ENCODE measurements around the gene UBA6.

The UBA6 gene

DNA sequence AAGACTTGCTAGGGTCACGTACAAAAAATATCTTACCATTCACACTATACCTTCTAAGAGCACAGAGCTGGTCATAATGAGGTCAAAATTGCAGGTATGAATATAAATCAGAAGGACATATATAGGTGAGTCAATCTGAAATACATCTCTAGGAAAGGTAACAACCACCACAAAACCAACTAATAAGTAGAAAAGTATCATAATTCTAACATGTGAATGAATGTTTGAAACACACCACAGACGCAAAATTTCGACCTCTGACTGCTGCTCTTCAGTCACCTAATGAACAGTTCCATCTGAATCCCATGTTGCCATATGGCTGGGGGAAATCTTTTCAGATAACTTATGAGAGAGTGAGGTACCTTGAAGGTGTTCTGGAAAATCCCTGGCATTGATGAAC is 120.4 kb downstream of the UBA6 start:
- TF ChIP-seq, protein P1, sequence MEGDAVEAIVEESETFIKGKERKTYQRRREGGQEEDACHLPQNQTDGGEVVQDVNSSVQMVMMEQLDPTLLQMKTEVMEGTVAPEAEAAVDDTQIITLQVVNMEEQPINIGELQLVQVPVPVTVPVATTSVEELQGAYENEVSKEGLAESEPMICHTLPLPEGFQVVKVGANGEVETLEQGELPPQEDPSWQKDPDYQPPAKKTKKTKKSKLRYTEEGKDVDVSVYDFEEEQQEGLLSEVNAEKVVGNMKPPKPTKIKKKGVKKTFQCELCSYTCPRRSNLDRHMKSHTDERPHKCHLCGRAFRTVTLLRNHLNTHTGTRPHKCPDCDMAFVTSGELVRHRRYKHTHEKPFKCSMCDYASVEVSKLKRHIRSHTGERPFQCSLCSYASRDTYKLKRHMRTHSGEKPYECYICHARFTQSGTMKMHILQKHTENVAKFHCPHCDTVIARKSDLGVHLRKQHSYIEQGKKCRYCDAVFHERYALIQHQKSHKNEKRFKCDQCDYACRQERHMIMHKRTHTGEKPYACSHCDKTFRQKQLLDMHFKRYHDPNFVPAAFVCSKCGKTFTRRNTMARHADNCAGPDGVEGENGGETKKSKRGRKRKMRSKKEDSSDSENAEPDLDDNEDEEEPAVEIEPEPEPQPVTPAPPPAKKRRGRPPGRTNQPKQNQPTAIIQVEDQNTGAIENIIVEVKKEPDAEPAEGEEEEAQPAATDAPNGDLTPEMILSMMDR (IDR thresholded peaks at IDR 0.05; ENCODE audit: low read depth, low read length): no peak
- in situ Hi-C loops (cut with HindIII; ENCODE audit: low sequenced_read_pairs): no loop called here
- no peak for DNase-seq (ENCODE audit: low read depth, low spot score)
- H3K4me3 ChIP-seq (ENCODE audit: low read depth, low read length): no peak overlapping the region

DNA sequence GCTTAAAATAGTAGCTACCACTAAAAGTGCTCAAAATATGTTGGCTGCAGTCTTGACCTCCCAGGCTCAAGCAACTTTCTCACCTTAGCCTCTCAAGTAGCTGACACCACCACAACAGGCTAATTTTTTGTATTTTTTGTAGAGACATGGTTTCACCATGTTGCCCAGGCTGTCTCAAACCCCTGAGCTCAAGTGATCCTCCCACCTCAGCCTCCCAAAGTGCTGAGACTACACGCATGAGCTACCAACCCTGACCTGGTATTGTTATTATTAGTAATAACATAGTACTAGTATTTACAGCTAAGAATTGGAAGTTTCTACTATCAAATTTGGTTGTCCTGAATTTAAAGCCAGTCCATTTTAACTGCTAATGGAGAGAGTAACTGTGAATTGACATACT is 124.4 kb downstream of the UBA6 start:
- no peak overlapping the region for H3K4me3 ChIP-seq (ENCODE audit: low read depth, low read length)
- in situ Hi-C loops (cut with HindIII; ENCODE audit: low sequenced_read_pairs): no loop called here
- TF ChIP-seq, protein P1 (IDR thresholded peaks at IDR 0.05; ENCODE audit: low read depth, low read length): no peak
- no peak for DNase-seq (ENCODE audit: low read depth, low spot score)

DNA sequence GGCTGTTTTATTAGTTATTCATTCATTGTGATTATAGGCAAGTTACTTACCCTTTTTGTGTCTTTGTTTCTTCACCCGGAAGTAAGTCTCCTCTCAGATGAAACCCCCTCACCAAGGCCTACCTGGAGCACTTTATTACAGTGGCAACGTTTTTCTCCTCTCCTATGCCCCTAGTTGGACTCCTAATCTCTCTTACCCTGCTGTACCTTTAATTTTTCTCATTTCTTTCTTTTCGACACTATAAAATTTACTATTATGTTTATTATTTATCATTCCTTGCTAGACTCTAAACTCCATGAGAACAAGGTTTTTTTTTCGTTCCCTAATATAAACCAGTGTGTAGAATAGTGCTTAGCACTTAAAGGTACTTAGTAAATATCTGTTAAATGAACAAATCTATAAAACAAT is 124.9 kb downstream of the UBA6 start:
- in situ Hi-C loops (cut with HindIII; ENCODE audit: low sequenced_read_pairs): no loop called here
- TF ChIP-seq, protein P1 (IDR thresholded peaks at IDR 0.05; ENCODE audit: low read depth, low read length): no peak

DNA sequence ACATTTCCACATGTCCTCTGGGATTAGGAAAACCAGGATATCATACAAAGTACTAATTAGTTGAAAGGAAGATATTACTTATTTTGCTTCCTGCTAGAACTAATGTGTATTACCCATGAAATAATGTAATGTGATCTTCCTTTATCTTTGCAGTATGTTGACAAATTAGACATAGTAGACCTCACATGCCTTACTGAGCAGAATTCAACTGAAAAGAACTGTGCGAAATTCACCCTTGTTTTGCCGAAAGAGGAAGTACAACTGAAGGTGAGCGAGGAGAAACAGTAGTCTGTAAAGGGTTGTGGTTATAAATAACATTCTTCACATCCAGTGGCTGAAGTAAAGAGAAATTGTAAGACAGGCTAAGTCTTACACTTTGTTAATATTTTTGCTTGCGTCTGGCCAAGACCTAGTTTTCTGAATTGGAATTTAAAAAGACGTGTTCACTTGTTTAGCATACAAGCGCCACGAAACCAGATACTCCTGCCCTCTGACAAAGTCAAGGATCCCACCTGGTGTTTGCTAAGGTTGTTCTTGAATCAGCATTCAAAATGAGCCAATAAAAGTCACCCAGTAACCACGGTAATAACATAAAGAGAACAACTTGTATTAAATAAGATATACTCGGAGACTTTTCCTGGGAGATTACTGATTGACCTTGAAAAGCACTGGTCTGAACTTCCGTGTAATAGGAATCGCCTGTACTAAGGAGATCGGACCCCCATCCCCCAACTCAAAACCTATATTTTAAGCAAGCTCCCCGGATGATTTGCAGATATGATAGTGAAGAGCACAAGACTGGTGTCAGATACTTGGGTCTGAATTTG is 125.5 kb downstream of the UBA6 start:
- DNase-seq (ENCODE audit: low read depth, low spot score): no peak
- H3K4me3 ChIP-seq (ENCODE audit: low read depth, low read length): no peak overlapping the region
- in situ Hi-C loops (cut with HindIII; ENCODE audit: low sequenced_read_pairs): no loop called here
- TF ChIP-seq, protein P1 (IDR thresholded peaks at IDR 0.05; ENCODE audit: low read depth, low read length): no peak

More for the DNA sequence above, 124.9 kb downstream of the UBA6 start:
- no peak overlapping the region for H3K4me3 ChIP-seq (ENCODE audit: low read depth, low read length)
- no peak for DNase-seq (ENCODE audit: low read depth, low spot score)

DNA sequence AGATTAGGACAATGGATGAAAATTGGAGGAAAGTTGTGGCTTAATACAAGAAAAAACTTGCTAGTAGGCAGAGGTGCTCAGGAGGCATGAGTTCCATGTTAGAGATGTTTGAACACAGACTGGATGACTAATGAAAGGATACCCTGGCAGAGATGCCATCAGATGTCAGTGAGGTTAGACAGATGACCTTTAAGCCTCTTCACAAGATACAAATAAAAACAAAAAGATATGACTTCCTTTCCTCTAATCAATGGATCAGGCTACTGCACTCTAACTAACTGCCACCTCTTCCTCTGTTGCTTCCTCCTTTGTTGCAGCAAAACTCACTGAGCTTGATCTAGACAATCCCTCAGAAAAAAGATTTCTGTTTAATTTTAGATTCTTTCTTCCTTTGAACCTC is 127.8 kb downstream of the UBA6 start:
- in situ Hi-C loops (cut with HindIII; ENCODE audit: low sequenced_read_pairs): no loop called here

DNA sequence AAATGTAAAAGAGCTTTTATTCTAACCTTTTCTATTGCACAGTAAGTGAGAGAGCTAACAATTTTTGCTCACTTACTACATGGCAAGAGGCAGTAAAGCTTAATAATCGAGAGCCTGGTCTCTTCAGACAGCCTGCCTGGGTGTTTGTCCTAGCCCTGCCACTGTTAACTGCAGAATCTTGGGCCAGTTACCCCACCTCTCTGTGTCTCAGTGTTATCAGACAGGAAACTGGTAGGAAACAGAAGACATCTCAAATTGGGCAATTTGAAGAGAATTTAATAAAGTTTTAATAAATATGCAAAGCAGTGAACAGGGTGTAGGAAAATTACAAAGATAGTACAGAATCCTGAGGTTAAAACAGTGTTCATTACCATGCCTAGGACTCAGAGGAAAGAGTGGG is 129.0 kb downstream of the UBA6 start:
- no peak overlapping the region for H3K4me3 ChIP-seq (ENCODE audit: low read depth, low read length)
- in situ Hi-C loops (cut with HindIII; ENCODE audit: low sequenced_read_pairs): no loop called here
- no peak for DNase-seq (ENCODE audit: low read depth, low spot score)
- TF ChIP-seq, protein P1 (IDR thresholded peaks at IDR 0.05; ENCODE audit: low read depth, low read length): no peak

More for the DNA sequence above, 127.8 kb downstream of the UBA6 start:
- H3K4me3 ChIP-seq (ENCODE audit: low read depth, low read length): no peak overlapping the region
- TF ChIP-seq, protein P1 (IDR thresholded peaks at IDR 0.05; ENCODE audit: low read depth, low read length): no peak
- no peak for DNase-seq (ENCODE audit: low read depth, low spot score)
